SK-N-SH (cell line): ENCODE data around the gene TRPM3. TPM values are rescaled to one million over a fixed set of nuclear protein-coding genes. Genes with fewer than 3 reads are reported as not detected.

Experiments used
- CTCF ChIA-PET: fragments of 300-600, 350-600 bp; formaldehyde crosslinking; extraction: SDS; loops from one replicate; lab custom pipeline; 2021; lab: Yijun Ruan, JAX
- POLR2A ChIA-PET: fragments of 350-600 bp; sonication (Branson Sonifier 250); formaldehyde crosslinking; extraction: SDS; loops from one replicate; lab custom pipeline; 2020; ENCODE audit warnings: antibody characterized with exemption, inconsistent platforms; lab: Yijun Ruan, JAX
- DNase-seq: peaks from one replicate; pipeline ENCODE4 v3.0.0; 2012
- H2AFZ ChIP-seq: fragments of 200-600 bp; sonication (generic); 2 replicates; pipeline ENCODE4 v1.8.1; 2016; ENCODE audit warnings: antibody characterized with exemption, mild to moderate bottlenecking, low read depth
- H3F3A ChIP-seq: fragments of 200-600 bp; sonication (generic); replicated peaks from 2 replicates; pipeline ENCODE3; 2016; ENCODE audit warnings: antibody characterized with exemption, mild to moderate bottlenecking; ENCODE audit not compliant: insufficient read depth
- H3K27ac ChIP-seq, 2 experiments: fragments of 200-500 bp in 1 of 2; fragments of 200-600 bp in 1 of 2; sonication (Bioruptor generic) in 1 of 2; sonication (generic), shearing (Covaris generic) in 1 of 2; 2 replicates each; pipeline versions ENCODE4 v1.5.1 to v1.6.1; 2014 to 2016; ENCODE audit warnings: low read depth in 2 of 2, inconsistent platforms in 1 of 2, low read length in 1 of 2, mild to moderate bottlenecking in 1 of 2, mixed read lengths in 1 of 2
- H3K27me3 ChIP-seq: fragments of 200-600 bp; sonication (generic), shearing (Covaris generic); 2 replicates; pipeline ENCODE4 v1.6.1; 2016; ENCODE audit warnings: mixed run types; ENCODE audit not compliant: insufficient read depth
- H3K36me3 ChIP-seq, 2 experiments: fragments of 200-500 bp in 1 of 2; fragments of 200-600 bp in 1 of 2; sonication (Bioruptor generic) in 1 of 2; sonication (generic) in 1 of 2; replicated peaks in 1 of 2; 2 replicates each; pipeline versions ENCODE3 to v1.5.1; 2014 to 2016; ENCODE audit warnings: low read length in 1 of 2, mild to moderate bottlenecking in 1 of 2; ENCODE audit not compliant: insufficient read depth in 2 of 2, control insufficient read depth in 1 of 2
- H3K4me1 ChIP-seq, 2 experiments: fragments of 200-500 bp in 1 of 2; fragments of 200-600 bp in 1 of 2; sonication (Bioruptor generic) in 1 of 2; sonication (generic), shearing (Covaris generic) in 1 of 2; 2 replicates each; pipeline versions ENCODE4 v1.5.1 to v1.6.1; 2014 to 2016; ENCODE audit warnings: low read depth in 1 of 2, low read length in 1 of 2, mixed run types in 1 of 2; ENCODE audit not compliant: insufficient read depth in 2 of 2, control insufficient read depth in 1 of 2
- H3K4me2 ChIP-seq: fragments of 200-600 bp; sonication (generic), shearing (Covaris generic); 2 replicates; pipeline ENCODE4 v1.6.1; 2017; ENCODE audit warnings: mixed run types
- H3K4me3 ChIP-seq, 2 experiments: fragments of 200-500 bp in 1 of 2; fragments of 200-600 bp in 1 of 2; sonication (Bioruptor generic) in 1 of 2; sonication (generic), shearing (Covaris generic) in 1 of 2; 2 replicates each; pipeline versions ENCODE4 v1.5.1 to v1.8.1; 2014 to 2016; ENCODE audit warnings: low read depth in 2 of 2, inconsistent platforms in 1 of 2, low read length in 1 of 2, mild to moderate bottlenecking in 1 of 2, mixed read lengths in 1 of 2, moderate library complexity in 1 of 2
- H3K79me2 ChIP-seq: fragments of 200-600 bp; sonication (generic); 2 replicates; pipeline ENCODE4 v1.8.1; 2017; ENCODE audit warnings: mild to moderate bottlenecking; ENCODE audit not compliant: insufficient read depth
- H3K9ac ChIP-seq: fragments of 200-600 bp; sonication (generic); 2 replicates; pipeline ENCODE4 v1.6.1; 2017; ENCODE audit warnings: mixed run types
- H3K9me2 ChIP-seq: fragments of 200-600 bp; sonication (generic); 2 replicates; pipeline ENCODE4 v1.6.1; 2017; ENCODE audit warnings: mixed run types
- H3K9me3 ChIP-seq: fragments of 200-600 bp; sonication (generic); 2 replicates; pipeline ENCODE4 v1.6.1; 2017; ENCODE audit warnings: mixed run types, mild to moderate bottlenecking, moderate library complexity
- H4K20me1 ChIP-seq: fragments of 200-600 bp; sonication (generic); 2 replicates; pipeline ENCODE4 v1.6.1; 2017; ENCODE audit warnings: mild to moderate bottlenecking, mixed run types; ENCODE audit not compliant: insufficient read depth
- CHD2 ChIP-seq: fragments of 150-350 bp; IDR thresholded peaks from 2 replicates; pipeline ENCODE4 v1.6.1; 2018; ENCODE audit warnings: low read length; ENCODE audit not compliant: partially characterized antibody
- ELF1 ChIP-seq: IDR thresholded peaks from 2 replicates; pipeline ENCODE4 v1.4.0; 2012
- EZH2phosphoT487 ChIP-seq: fragments of 200-600 bp; sonication (generic); IDR thresholded peaks from 2 replicates; pipeline ENCODE4 v1.6.1; 2017; ENCODE audit warnings: low read depth, mixed run types, mild to moderate bottlenecking, antibody characterized with exemption, moderate library complexity, borderline replicate concordance
- FOSL2 ChIP-seq: IDR thresholded peaks from 2 replicates; pipeline ENCODE4 v1.4.0; 2012; ENCODE audit warnings: low read depth, mild to moderate bottlenecking, moderate library complexity, borderline replicate concordance
- FOXJ3 ChIP-seq: sonication (generic); formaldehyde crosslinking; IDR thresholded peaks from 2 replicates; pipeline ENCODE4 v1.5.1; 2020; ENCODE audit warnings: mild to moderate bottlenecking, missing genetic modification reagents
- GABPA ChIP-seq: IDR thresholded peaks from 2 replicates; pipeline ENCODE4 v1.4.0; 2012; ENCODE audit warnings: low read depth, mild to moderate bottlenecking
- JUND ChIP-seq: IDR thresholded peaks from 2 replicates; pipeline ENCODE4 v1.4.0; 2012
- MXI1 ChIP-seq: IDR thresholded peaks from 2 replicates; pipeline ENCODE4 v1.6.1; 2012; ENCODE audit warnings: mild to moderate bottlenecking, low read depth, low read length, improper control_type of control experiment
- POLR2AphosphoS5 ChIP-seq: IDR thresholded peaks from 2 replicates; pipeline ENCODE4 v1.6.1; 2012; ENCODE audit warnings: low read depth, low read length
- RAD21 ChIP-seq: IDR thresholded peaks from 2 replicates; pipeline ENCODE4 v1.6.1; 2012; ENCODE audit warnings: mild to moderate bottlenecking, low read length
- SIN3A ChIP-seq: IDR thresholded peaks from 2 replicates; pipeline ENCODE4 v1.6.1; 2012; ENCODE audit warnings: low read depth, mild to moderate bottlenecking, low read length, moderate library complexity, borderline replicate concordance
- SMC3 ChIP-seq: IDR thresholded peaks from 2 replicates; pipeline ENCODE4 v1.6.1; 2012; ENCODE audit warnings: low read depth, low read length, improper control_type of control experiment
- TCF12 ChIP-seq: IDR thresholded peaks from 2 replicates; pipeline ENCODE4 v1.4.0; 2012
- YY1 ChIP-seq: IDR thresholded peaks from 2 replicates; pipeline ENCODE4 v1.4.0; 2012; ENCODE audit warnings: low read depth, mild to moderate bottlenecking
- WGBS: methylation state at CpG from one replicate; pipeline ENCODE4 v1.1.6; 2017; ENCODE audit warnings: low lambda C conversion rate; 5-methylcytosine and 5-hydroxymethylcytosine counted together
- polyA plus RNA-seq, 3 experiments: library from polyadenylated mRNA; depleted of rRNA; stranded (reverse); fragments of >200 nt; gene quantifications; 2 replicates each; pipeline ENCODE4 v1.2.3, GENCODE V29; 2012
- TF ChIP-seq, protein P1 (sequence below): IDR thresholded peaks from 2 replicates; pipeline ENCODE4; 2012
- TF ChIP-seq, protein P2 (sequence below): IDR thresholded peaks from 2 replicates; pipeline ENCODE4 v1.4.0; 2012; ENCODE audit warnings: low read depth
- TF ChIP-seq, protein P3 (sequence below): IDR thresholded peaks from 2 replicates; pipeline ENCODE4 v1.4.0; 2012; ENCODE audit warnings: low read depth, borderline replicate concordance

The TRPM3 gene
- polyA plus RNA-seq, 1 of the 3 experiments (the other 2 are of a cell fraction): not detected

DNA sequence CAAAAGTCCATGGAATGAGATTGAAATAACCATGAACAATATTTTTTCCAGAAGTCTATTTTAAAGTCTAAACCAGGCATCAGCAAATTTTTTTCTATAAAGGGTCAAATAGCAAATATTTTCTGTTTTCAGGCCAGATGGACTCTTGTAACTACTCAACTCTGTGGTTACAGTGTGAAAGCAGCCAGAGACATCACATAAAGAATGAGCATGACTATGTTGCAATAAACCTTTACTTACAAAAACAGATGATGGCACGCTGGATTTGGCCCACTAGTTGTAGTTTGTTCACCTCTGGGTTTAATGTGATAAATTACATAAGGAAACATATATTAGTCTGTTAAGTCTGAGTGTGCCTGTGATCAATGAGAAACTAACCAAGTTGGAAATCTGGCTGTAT is 319.2 kb downstream of the TRPM3 start:
- H3K9me3 ChIP-seq: no peaks in the 10 kb centered on the region
- CTCF ChIA-PET: interaction anchor here (1.2 kb wide), 2 partner anchors 9 to 12 kb away, joined by 3 to 4 read pairs; no protein-coding TSS in a partner anchor
- H3F3A ChIP-seq: no peaks in the 10 kb centered on the region
- no peak for DNase-seq
- POLR2A ChIA-PET: no interaction called here
- no peak for TF ChIP-seq SMC3
- TF ChIP-seq TCF12: no peak
- TF ChIP-seq MXI1: no peak
- no peak for TF ChIP-seq EZH2phosphoT487
- no peak for TF ChIP-seq ELF1
- no peak for TF ChIP-seq CHD2
- TF ChIP-seq RAD21: no peak
- TF ChIP-seq FOSL2: no peak
- no peak for TF ChIP-seq FOXJ3
- H3K27me3 ChIP-seq: peaks cover 24% of the 10 kb centered on the region; the same call in 1 of the 2 replicates
- no peak overlapping the region for H3K9ac ChIP-seq
- H2AFZ ChIP-seq: no peak overlapping the region
- H3K9me2 ChIP-seq: no peaks in the 10 kb centered on the region
- H3K27ac ChIP-seq: no peak overlapping the region
- no peak overlapping the region for H3K4me3 ChIP-seq
- no peaks in the 10 kb centered on the region for H3K4me1 ChIP-seq
- H3K4me2 ChIP-seq: no peak overlapping the region
- H4K20me1 ChIP-seq: no peaks in the 10 kb centered on the region
- WGBS: 0% methylated on average over 1 of the region's 1 CpG
- no peaks in the 10 kb centered on the region for H3K79me2 ChIP-seq
- H3K36me3 ChIP-seq: no peaks in the 10 kb centered on the region

DNA sequence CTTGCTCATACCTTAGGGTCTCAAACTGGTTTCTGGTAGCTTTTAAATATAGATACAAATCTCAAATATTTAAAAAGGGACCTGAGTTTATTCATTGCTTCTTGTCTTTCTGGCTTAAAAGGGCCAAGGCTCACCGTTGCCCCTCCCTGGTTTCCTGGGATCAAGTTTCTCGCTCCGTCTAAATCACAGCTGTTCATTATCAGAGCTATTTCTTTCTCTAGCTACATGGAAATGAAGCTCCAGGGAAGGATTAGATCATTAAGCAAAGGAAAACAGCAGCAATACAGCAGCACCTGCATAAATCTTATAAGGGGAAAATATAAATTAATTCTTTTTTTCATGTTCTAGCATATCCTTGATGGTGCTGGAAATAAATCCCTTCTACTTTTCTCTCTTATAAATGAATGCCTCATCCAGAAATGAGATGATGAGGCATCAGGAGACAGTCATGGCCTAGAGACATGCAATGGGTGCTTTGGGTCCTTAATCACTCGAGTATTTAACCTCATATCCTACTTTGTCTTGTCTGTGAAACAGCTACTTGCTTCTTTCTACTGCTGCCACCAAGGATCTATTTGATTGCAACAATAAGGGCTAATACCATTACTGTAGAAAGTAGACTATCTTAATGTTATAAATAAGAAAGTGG is 320.1 kb downstream of the TRPM3 start:
- H3K4me3 ChIP-seq: no peak overlapping the region
- no peak overlapping the region for H2AFZ ChIP-seq
- DNase-seq: no peak
- CTCF ChIA-PET: interaction anchor here (1.2 kb wide), 2 partner anchors 8 to 13 kb away, joined by 3 to 4 read pairs; no protein-coding TSS in a partner anchor
- H3F3A ChIP-seq: no peaks in the 10 kb centered on the region
- H3K4me1 ChIP-seq: no peaks in the 10 kb centered on the region
- no peaks in the 10 kb centered on the region for H3K79me2 ChIP-seq
- H3K9ac ChIP-seq: no peak overlapping the region
- POLR2A ChIA-PET: no interaction called here
- H3K27ac ChIP-seq: no peak overlapping the region
- H3K9me3 ChIP-seq: no peaks in the 10 kb centered on the region
- 0% methylated on average over 4 of the region's 4 CpGs for WGBS
- H3K27me3 ChIP-seq: peaks cover 22% of the 10 kb centered on the region; the same call in 1 of the 2 replicates
- no peak overlapping the region for H3K4me2 ChIP-seq
- H3K36me3 ChIP-seq: no peaks in the 10 kb centered on the region
- H3K9me2 ChIP-seq: no peaks in the 10 kb centered on the region
- no peaks in the 10 kb centered on the region for H4K20me1 ChIP-seq
- TF ChIP-seq EZH2phosphoT487 (no peak), SMC3 (no peak), ELF1 (no peak), FOXJ3 (no peak), SIN3A (no peak)
- TF ChIP-seq, protein P1, sequence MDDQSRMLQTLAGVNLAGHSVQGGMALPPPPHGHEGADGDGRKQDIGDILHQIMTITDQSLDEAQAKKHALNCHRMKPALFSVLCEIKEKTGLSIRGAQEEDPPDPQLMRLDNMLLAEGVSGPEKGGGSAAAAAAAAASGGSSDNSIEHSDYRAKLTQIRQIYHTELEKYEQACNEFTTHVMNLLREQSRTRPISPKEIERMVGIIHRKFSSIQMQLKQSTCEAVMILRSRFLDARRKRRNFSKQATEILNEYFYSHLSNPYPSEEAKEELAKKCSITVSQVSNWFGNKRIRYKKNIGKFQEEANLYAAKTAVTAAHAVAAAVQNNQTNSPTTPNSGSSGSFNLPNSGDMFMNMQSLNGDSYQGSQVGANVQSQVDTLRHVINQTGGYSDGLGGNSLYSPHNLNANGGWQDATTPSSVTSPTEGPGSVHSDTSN: no peak

DNA sequence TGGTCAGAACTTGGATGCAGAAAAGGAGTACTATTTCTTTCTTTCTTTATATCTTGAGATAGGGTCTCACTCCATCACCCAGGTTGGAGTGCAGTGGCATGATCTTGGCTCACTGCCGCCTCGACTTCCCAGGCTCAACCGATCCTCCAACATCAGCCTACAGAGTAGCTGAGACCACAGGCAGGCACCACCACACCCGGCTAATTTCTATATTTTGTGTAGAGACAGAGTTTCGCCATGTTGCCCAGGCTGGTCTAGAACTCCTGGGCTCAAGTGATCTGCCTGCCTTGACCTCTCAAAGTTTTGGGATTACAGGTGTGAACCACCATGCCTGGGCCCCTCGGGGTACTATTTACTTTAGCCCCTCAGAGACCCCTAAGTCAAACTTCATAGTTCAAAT is 323.4 kb downstream of the TRPM3 start:
- CTCF ChIA-PET: no interaction called here

More for the DNA sequence above, 323.4 kb downstream of the TRPM3 start:
- no peaks in the 10 kb centered on the region for H3K79me2 ChIP-seq
- POLR2A ChIA-PET: no interaction called here
- no peak overlapping the region for H3K27ac ChIP-seq
- no peaks in the 10 kb centered on the region for H4K20me1 ChIP-seq
- H3K4me2 ChIP-seq: no peak overlapping the region
- no peaks in the 10 kb centered on the region for H3K36me3 ChIP-seq
- no peak overlapping the region for H2AFZ ChIP-seq
- no peaks in the 10 kb centered on the region for H3K9me3 ChIP-seq
- no peaks in the 10 kb centered on the region; the same call in 1 of the 2 replicates for H3K27me3 ChIP-seq
- no peaks in the 10 kb centered on the region for H3K4me1 ChIP-seq
- TF ChIP-seq TCF12 (no peak), RAD21 (no peak), FOSL2 (no peak), POLR2AphosphoS5 (no peak), YY1 (no peak), SIN3A (no peak), JUND (no peak), CHD2 (no peak), GABPA (no peak)
- TF ChIP-seq, protein P2, sequence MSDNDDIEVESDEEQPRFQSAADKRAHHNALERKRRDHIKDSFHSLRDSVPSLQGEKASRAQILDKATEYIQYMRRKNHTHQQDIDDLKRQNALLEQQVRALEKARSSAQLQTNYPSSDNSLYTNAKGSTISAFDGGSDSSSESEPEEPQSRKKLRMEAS: no peak
- TF ChIP-seq, protein P3, sequence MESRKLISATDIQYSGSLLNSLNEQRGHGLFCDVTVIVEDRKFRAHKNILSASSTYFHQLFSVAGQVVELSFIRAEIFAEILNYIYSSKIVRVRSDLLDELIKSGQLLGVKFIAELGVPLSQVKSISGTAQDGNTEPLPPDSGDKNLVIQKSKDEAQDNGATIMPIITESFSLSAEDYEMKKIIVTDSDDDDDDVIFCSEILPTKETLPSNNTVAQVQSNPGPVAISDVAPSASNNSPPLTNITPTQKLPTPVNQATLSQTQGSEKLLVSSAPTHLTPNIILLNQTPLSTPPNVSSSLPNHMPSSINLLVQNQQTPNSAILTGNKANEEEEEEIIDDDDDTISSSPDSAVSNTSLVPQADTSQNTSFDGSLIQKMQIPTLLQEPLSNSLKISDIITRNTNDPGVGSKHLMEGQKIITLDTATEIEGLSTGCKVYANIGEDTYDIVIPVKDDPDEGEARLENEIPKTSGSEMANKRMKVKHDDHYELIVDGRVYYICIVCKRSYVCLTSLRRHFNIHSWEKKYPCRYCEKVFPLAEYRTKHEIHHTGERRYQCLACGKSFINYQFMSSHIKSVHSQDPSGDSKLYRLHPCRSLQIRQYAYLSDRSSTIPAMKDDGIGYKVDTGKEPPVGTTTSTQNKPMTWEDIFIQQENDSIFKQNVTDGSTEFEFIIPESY: no peak
- H3K4me3 ChIP-seq: no peak overlapping the region
- H3K9me2 ChIP-seq: no peaks in the 10 kb centered on the region
- H3F3A ChIP-seq: no peaks in the 10 kb centered on the region
- no peak for DNase-seq
- WGBS: 0% methylated on average over 5 of the region's 6 CpGs
- H3K9ac ChIP-seq: no peak overlapping the region
